ENCODE measurements around the gene LDLRAD4. TPM values are rescaled to one million over a fixed set of nuclear protein-coding genes. Genes with fewer than 3 reads are reported as not detected.
"Not testable (repeated sequence)": the region's sequence is repeated elsewhere in the genome, so short reads cannot be mapped to it uniquely, and the experiment has no call there.

LDLRAD4 gene
- total RNA-seq, 1 experiment from 2014 or later = 1.7 TPM

GRCh38 chr18:13681701-13682100, 463.1 kb downstream of the LDLRAD4 start:
- H3K27ac ChIP-seq = no peak overlapping the region
- CTCF ChIA-PET = no interaction called here
- intact Hi-C loops (cut with micrococcal nuclease; ENCODE audit: unreplicated experiment) = no loop called here

GRCh38 chr18:13684546-13684945, 466.0 kb downstream of the LDLRAD4 start:
- Histone ChIP-seq H4K20me1 (ENCODE audit: insufficient read depth) (peaks cover 9% of the 10 kb centered on the region; the same call in 1 of the 2 replicates), H3F3A (ENCODE audit: insufficient read depth, low read depth) (no peaks in the 10 kb centered on the region), H3K4me1 (replicated peaks; ENCODE audit: insufficient read depth) (no peaks in the 10 kb centered on the region), H3K9me3 (ENCODE audit: insufficient read depth, low read depth) (no peaks in the 10 kb centered on the region), H3K27ac (no peak overlapping the region), H3K4me2 (no peak overlapping the region), H3K36me3 (ENCODE audit: low read depth) (no peaks in the 10 kb centered on the region; the same call in 1 of the 2 replicates), H3K4me3 (no peak overlapping the region), H3K79me2 (ENCODE audit: low read depth) (peaks cover 45% of the 10 kb centered on the region), H2AFZ (no peak overlapping the region), H3K9me2 (ENCODE audit: insufficient read depth) (no peaks in the 10 kb centered on the region), H3K27me3 (ENCODE audit: insufficient read depth, low read depth) (no peaks in the 10 kb centered on the region)
- CTCF ChIA-PET = no interaction called here
- no TSS peak for BruUV-seq (replicated peaks)
- intact Hi-C loops (cut with micrococcal nuclease; ENCODE audit: unreplicated experiment) = no loop called here
- POLR2A ChIA-PET (ENCODE audit: unreplicated experiment) = no interaction called here
- TF ChIP-seq CTCF (conservative IDR thresholded peaks at IDR 0.05) (no peak), EZH2 (IDR thresholded peaks at IDR 0.05; ENCODE audit: low read depth) (no peak)
- DNase-seq = no peak

More at GRCh38 chr18:13681701-13682100, 463.1 kb downstream of the LDLRAD4 start:
- TF ChIP-seq CTCF (conservative IDR thresholded peaks at IDR 0.05) = no peak
- no peak for TF ChIP-seq EZH2 (IDR thresholded peaks at IDR 0.05; ENCODE audit: low read depth)
- H3K79me2 ChIP-seq (ENCODE audit: low read depth) = peaks cover 43% of the 10 kb centered on the region
- H3K27me3 ChIP-seq (ENCODE audit: insufficient read depth, low read depth) = no peaks in the 10 kb centered on the region
- H3F3A ChIP-seq (ENCODE audit: insufficient read depth, low read depth) = peaks cover 2% of the 10 kb centered on the region; the same call in 1 of the 2 replicates
- POLR2A ChIA-PET (ENCODE audit: unreplicated experiment) = interaction anchor here (0.6 kb wide), 1 partner anchor 306 kb away, joined by 3 read pairs; no protein-coding TSS in a partner anchor
- no peaks in the 10 kb centered on the region for H3K9me2 ChIP-seq (ENCODE audit: insufficient read depth)
- peaks cover under 1% of the 10 kb centered on the region; the same call in 1 of the 2 replicates for H3K36me3 ChIP-seq (ENCODE audit: low read depth)
- BruUV-seq (replicated peaks) = no TSS peak
- no peak overlapping the region for H2AFZ ChIP-seq
- no peaks in the 10 kb centered on the region for H3K4me1 ChIP-seq (replicated peaks; ENCODE audit: insufficient read depth)
- no peak overlapping the region for H3K4me2 ChIP-seq
- no peak for DNase-seq
- H3K4me3 ChIP-seq = no peak overlapping the region
- 0 out of 2 replicates have a peak, but pooled peaks cover 1% of the 10 kb centered on the region for H3K9me3 ChIP-seq (ENCODE audit: insufficient read depth, low read depth)
- H4K20me1 ChIP-seq (ENCODE audit: insufficient read depth) = peaks cover 4% of the 10 kb centered on the region; the same call in 1 of the 2 replicates

GRCh38 chr18:13688191-13689136, 469.9 kb downstream of the LDLRAD4 start:
- no peak overlapping the region for H2AFZ ChIP-seq
- H3K9me2 ChIP-seq (ENCODE audit: insufficient read depth) = no peaks in the 10 kb centered on the region
- intact Hi-C loops (cut with micrococcal nuclease; ENCODE audit: unreplicated experiment) = no loop called here
- no peaks in the 10 kb centered on the region for H3K27me3 ChIP-seq (ENCODE audit: insufficient read depth, low read depth)
- DNase-seq = no peak
- no peak for TF ChIP-seq EZH2 (IDR thresholded peaks at IDR 0.05; ENCODE audit: low read depth)
- TF ChIP-seq CTCF (conservative IDR thresholded peaks at IDR 0.05) = no peak
- no TSS peak for BruUV-seq (replicated peaks)
- H3K9me3 ChIP-seq (ENCODE audit: insufficient read depth, low read depth) = no peaks in the 10 kb centered on the region
- no peaks in the 10 kb centered on the region for H3K4me1 ChIP-seq (replicated peaks; ENCODE audit: insufficient read depth)
- no peak overlapping the region for H3K4me2 ChIP-seq
- no peak overlapping the region for H3K4me3 ChIP-seq
- H3F3A ChIP-seq (ENCODE audit: insufficient read depth, low read depth) = no peaks in the 10 kb centered on the region
- ChIA-PET POLR2A (ENCODE audit: unreplicated experiment) (no interaction called here), CTCF (no interaction called here)
- H3K27ac ChIP-seq = no peak overlapping the region
- no peaks in the 10 kb centered on the region for H3K36me3 ChIP-seq (ENCODE audit: low read depth)
- H4K20me1 ChIP-seq (ENCODE audit: insufficient read depth) = peaks cover 9% of the 10 kb centered on the region; the same call in 1 of the 2 replicates
- peaks cover 69% of the 10 kb centered on the region for H3K79me2 ChIP-seq (ENCODE audit: low read depth)

GRCh38 chr18:13690060-13690459, 471.5 kb downstream of the LDLRAD4 start:
- H3K4me1 ChIP-seq (replicated peaks; ENCODE audit: insufficient read depth); H3K9me3 ChIP-seq (ENCODE audit: insufficient read depth, low read depth); CTCF ChIA-PET; H3K4me2 ChIP-seq; H3K9me2 ChIP-seq (ENCODE audit: insufficient read depth); H3K36me3 ChIP-seq (ENCODE audit: low read depth); H2AFZ ChIP-seq; BruUV-seq (replicated peaks); intact Hi-C loops (cut with micrococcal nuclease; ENCODE audit: unreplicated experiment); POLR2A ChIA-PET (ENCODE audit: unreplicated experiment); H3K27me3 ChIP-seq (ENCODE audit: insufficient read depth, low read depth); H3K27ac ChIP-seq; H3F3A ChIP-seq (ENCODE audit: insufficient read depth, low read depth); H4K20me1 ChIP-seq (ENCODE audit: insufficient read depth); DNase-seq; H3K4me3 ChIP-seq: not testable (repeated sequence)
- peaks cover 63% of the 10 kb centered on the region for H3K79me2 ChIP-seq (ENCODE audit: low read depth)

GRCh38 chr18:13695337-13695736, 476.8 kb downstream of the LDLRAD4 start:
- DNase-seq; intact Hi-C loops (cut with micrococcal nuclease; ENCODE audit: unreplicated experiment); BruUV-seq (replicated peaks); H3K4me1 ChIP-seq (replicated peaks; ENCODE audit: insufficient read depth); H2AFZ ChIP-seq; H3F3A ChIP-seq (ENCODE audit: insufficient read depth, low read depth); H3K9me2 ChIP-seq (ENCODE audit: insufficient read depth); H3K27me3 ChIP-seq (ENCODE audit: insufficient read depth, low read depth); H3K36me3 ChIP-seq (ENCODE audit: low read depth); CTCF ChIA-PET; H3K27ac ChIP-seq; H3K4me2 ChIP-seq; H3K9me3 ChIP-seq (ENCODE audit: insufficient read depth, low read depth); H3K4me3 ChIP-seq; H4K20me1 ChIP-seq (ENCODE audit: insufficient read depth); POLR2A ChIA-PET (ENCODE audit: unreplicated experiment): not testable (repeated sequence)
- H3K79me2 ChIP-seq (ENCODE audit: low read depth) = peaks cover 68% of the 10 kb centered on the region

Measured in PC-9 (cell line).